Measurements from ENCODE around the gene PILRA.
"Not testable (repeated sequence)": the region's sequence is repeated elsewhere in the genome, so short reads cannot be mapped to it uniquely, and the experiment has no call there.

The PILRA gene

GRCh38 chr7:100444311-100445278 is 71.3 kb downstream of the PILRA start:
- no peak overlapping the region for H3K4me3 ChIP-seq (replicated peaks in 1 of 2; ENCODE audit: low read depth in 2 of 2, low read length in 2 of 2)
- DNase-seq (ENCODE audit: low read depth in 2 of 2) = peak; percentile 90 to 92
- TF ChIP-seq CTCF (IDR thresholded peaks at IDR 0.05; ENCODE audit: low read depth, low read length) = no peak

- DNase-seq (ENCODE audit: low read depth in 2 of 2) = peak; percentile 70
- no peak for TF ChIP-seq CTCF (IDR thresholded peaks at IDR 0.05; ENCODE audit: low read depth, low read length)
- no peak overlapping the region for H3K4me3 ChIP-seq (replicated peaks in 1 of 2; ENCODE audit: low read depth in 2 of 2, low read length in 2 of 2)
Observed at GRCh38 chr7:100446040-100446439, 72.8 kb downstream of the PILRA start.

GRCh38 chr7:100447363-100447762 is 74.1 kb downstream of the PILRA start:
- not testable (repeated sequence) for DNase-seq (ENCODE audit: low read depth in 2 of 2); H3K4me3 ChIP-seq (replicated peaks in 1 of 2; ENCODE audit: low read depth in 2 of 2, low read length in 2 of 2)

- no peak for TF ChIP-seq CTCF (IDR thresholded peaks at IDR 0.05; ENCODE audit: low read depth, low read length)
- no peak for DNase-seq (ENCODE audit: low read depth in 2 of 2)
- no peak overlapping the region for H3K4me3 ChIP-seq (replicated peaks in 1 of 2; ENCODE audit: low read depth in 2 of 2, low read length in 2 of 2)
Observed at GRCh38 chr7:100449190-100449795, 76.0 kb downstream of the PILRA start.
